Testis (tissue), 2 donors: Measurements from ENCODE around the gene SLC39A5.

ENCODE experiments used
- POLR2A ChIP-seq: fragments of 450-650 bp; IDR thresholded peaks from one replicate; pipeline ENCODE4 v1.6.1; 2017; ENCODE audit warnings: antibody characterized with exemption, mild to moderate bottlenecking, moderate library complexity
- TF ChIP-seq, protein P1 (sequence below), 3 experiments: fragments of 450-650 bp in 2 of 3; fragments of 200-600 bp in 1 of 3; sonication (generic) in 1 of 3; IDR thresholded peaks; one replicate each; pipeline ENCODE4 v1.5.1; 2016 to 2019; ENCODE audit warnings: antibody characterized with exemption in 3 of 3, mild to moderate bottlenecking in 2 of 3, moderate library complexity in 1 of 3

GRCh38 chr12:56255671-56256070 lies 25.8 kb downstream of the SLC39A5 start:
- TF ChIP-seq, protein P1, sequence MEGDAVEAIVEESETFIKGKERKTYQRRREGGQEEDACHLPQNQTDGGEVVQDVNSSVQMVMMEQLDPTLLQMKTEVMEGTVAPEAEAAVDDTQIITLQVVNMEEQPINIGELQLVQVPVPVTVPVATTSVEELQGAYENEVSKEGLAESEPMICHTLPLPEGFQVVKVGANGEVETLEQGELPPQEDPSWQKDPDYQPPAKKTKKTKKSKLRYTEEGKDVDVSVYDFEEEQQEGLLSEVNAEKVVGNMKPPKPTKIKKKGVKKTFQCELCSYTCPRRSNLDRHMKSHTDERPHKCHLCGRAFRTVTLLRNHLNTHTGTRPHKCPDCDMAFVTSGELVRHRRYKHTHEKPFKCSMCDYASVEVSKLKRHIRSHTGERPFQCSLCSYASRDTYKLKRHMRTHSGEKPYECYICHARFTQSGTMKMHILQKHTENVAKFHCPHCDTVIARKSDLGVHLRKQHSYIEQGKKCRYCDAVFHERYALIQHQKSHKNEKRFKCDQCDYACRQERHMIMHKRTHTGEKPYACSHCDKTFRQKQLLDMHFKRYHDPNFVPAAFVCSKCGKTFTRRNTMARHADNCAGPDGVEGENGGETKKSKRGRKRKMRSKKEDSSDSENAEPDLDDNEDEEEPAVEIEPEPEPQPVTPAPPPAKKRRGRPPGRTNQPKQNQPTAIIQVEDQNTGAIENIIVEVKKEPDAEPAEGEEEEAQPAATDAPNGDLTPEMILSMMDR (IDR thresholded peaks at IDR 0.05): no peak
- no peak for TF ChIP-seq POLR2A
